Measurements from ENCODE around the gene ARID1B. TPM values are rescaled to one million over a fixed set of nuclear protein-coding genes. Genes with fewer than 3 reads are reported as not detected.

Gene ARID1B
- total and polyA plus RNA-seq, 2 of the 13 experiments (the other 11 are each of a cell fraction or from before 2014, with no cell fraction given), result 20.1 to 32.6 TPM

DNA sequence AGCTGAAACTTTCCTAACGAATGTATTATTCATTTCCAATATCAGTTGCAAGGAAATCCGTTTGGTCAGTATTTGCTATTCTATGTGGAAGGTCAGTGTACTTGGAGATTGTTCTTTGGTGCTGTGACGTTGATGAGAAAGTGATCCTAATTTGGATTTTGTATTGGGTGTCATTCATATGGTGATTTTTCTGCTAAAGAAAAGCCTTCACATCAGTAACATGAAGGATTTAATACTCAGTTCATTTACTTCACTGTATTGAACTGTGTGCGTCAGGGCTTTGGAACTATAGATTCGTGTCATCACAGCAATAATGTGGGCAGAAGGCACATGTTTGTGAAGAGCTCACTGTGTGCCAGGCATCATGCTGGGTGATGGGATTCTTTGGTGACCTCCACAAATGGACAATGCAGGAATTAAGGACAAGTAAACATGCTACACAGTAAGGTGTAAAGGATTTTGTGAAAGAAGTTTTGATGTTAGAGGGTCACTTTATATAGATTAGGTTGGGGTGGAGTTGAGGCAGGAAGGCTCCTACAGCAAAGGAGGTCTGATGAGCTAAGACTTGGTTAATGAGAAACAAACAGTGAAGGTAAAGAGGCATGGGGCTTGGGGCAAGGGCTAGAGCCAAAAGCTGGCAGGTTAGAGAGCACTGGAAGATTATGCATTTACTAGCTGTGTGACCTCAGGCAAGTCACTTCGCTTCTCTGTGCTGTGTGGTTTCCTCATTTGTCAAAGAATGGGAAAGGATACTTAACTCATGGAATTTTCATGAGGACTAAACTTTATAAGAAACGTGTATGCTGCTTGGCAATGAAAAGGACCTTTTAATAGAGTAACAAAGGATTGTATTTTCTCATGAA, 12.1 kb downstream of the ARID1B start:
- Histone ChIP-seq H3K4me3 (replicated peaks in 1 of 3; ENCODE audit: insufficient read depth in 1 of 3, low read depth in 2 of 3, low read length in 3 of 3) (no peak overlapping the region), H3K36me3 (replicated peaks in 1 of 2; ENCODE audit: control insufficient read depth in 1 of 2, insufficient read depth in 2 of 2, low read length in 2 of 2) (peaks cover 3 to 18% of the 10 kb centered on the region in 2 experiments), H3K9ac (ENCODE audit: insufficient read depth, low read depth, low read length) (no peak overlapping the region), H3K9me3 (ENCODE audit: low read length) (no peaks in the 10 kb centered on the region), H3K79me2 (ENCODE audit: insufficient read depth, low read length) (peaks cover 100% of the 10 kb centered on the region), H4K20me1 (ENCODE audit: insufficient read depth, low read length) (peaks cover 41% of the 10 kb centered on the region), H3K27me3 (ENCODE audit: control insufficient read depth in 1 of 2, insufficient read depth in 2 of 2, low read length in 2 of 2) (no peaks in the 10 kb centered on the region), H3K4me1 (ENCODE audit: insufficient read depth, low read length) (peaks cover 39% of the 10 kb centered on the region), H2AFZ (ENCODE audit: low read length) (no peak overlapping the region), H3K4me2 (ENCODE audit: low read depth, low read length) (no peak overlapping the region), H3K27ac (ENCODE audit: extremely low read length, insufficient read depth, low read length) (no peak overlapping the region)
- WGBS (ENCODE audit: low lambda C conversion rate), result 90% methylated on average over 7 of the region's 7 CpGs
- TF ChIP-seq ZFP36 (IDR thresholded peaks at IDR 0.05; ENCODE audit: borderline replicate concordance, low read depth, low read length, partially characterized antibody) (peak; percentile 64), MZF1 (CRISPR knock-in tag; IDR thresholded peaks at IDR 0.05; ENCODE audit: borderline replicate concordance) (no peak), ZNF672 (CRISPR knock-in tag; IDR thresholded peaks at IDR 0.05) (no peak), ZMYM4 (CRISPR knock-in tag; IDR thresholded peaks at IDR 0.05) (0 out of 2 replicates have a peak, but pooled peaks have one; percentile 17), ZNF768 (CRISPR knock-in tag; IDR thresholded peaks at IDR 0.05) (peak; percentile 89; the same call in 1 of the 2 replicates), ZMYM3 (CRISPR knock-in tag; IDR thresholded peaks at IDR 0.05) (peak; percentile 79; the same call in 1 of the 2 replicates), SNAPC5 (CRISPR knock-in tag; IDR thresholded peaks at IDR 0.05; ENCODE audit: borderline replicate concordance) (no peak), ZNF7 (CRISPR knock-in tag; IDR thresholded peaks at IDR 0.05) (peak; percentile 99)
- TF ChIP-seq, protein P1, sequence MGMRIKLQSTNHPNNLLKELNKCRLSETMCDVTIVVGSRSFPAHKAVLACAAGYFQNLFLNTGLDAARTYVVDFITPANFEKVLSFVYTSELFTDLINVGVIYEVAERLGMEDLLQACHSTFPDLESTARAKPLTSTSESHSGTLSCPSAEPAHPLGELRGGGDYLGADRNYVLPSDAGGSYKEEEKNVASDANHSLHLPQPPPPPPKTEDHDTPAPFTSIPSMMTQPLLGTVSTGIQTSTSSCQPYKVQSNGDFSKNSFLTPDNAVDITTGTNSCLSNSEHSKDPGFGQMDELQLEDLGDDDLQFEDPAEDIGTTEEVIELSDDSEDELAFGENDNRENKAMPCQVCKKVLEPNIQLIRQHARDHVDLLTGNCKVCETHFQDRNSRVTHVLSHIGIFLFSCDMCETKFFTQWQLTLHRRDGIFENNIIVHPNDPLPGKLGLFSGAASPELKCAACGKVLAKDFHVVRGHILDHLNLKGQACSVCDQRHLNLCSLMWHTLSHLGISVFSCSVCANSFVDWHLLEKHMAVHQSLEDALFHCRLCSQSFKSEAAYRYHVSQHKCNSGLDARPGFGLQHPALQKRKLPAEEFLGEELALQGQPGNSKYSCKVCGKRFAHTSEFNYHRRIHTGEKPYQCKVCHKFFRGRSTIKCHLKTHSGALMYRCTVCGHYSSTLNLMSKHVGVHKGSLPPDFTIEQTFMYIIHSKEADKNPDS (CRISPR knock-in tag; IDR thresholded peaks at IDR 0.05), result no peak
- intact Hi-C loops (cut with micrococcal nuclease; ENCODE audit: unreplicated experiment), result no loop called here
- BruUV-seq (replicated peaks), result TSS peak; percentile 1
- DNase-seq (ENCODE audit: low spot score) (no peak), FAIRE-seq (no peak), ATAC-seq (no peak)
- POLR2A ChIA-PET, result interaction anchor here (0.6 to 1.2 kb wide), 2 partner anchors 9 to 10 kb away, joined by 3 read pairs; no protein-coding TSS in a partner anchor
- in situ Hi-C loops (cut with HindIII; ENCODE audit: extremely low pct_ligation_motif_present, low pct_unique_long_range_greater_than_20kb), result no loop called here
- CTCF ChIA-PET (ENCODE audit: low intra/inter-chr PET ratio, low total read pairs), result no interaction called here
